Measurements from ENCODE around the gene AATK.

GRCh38 chr17:81111066-81111465, 55.0 kb downstream of the AATK start:
- TF ChIP-seq EZH2phosphoT487 (IDR thresholded peaks at IDR 0.05; ENCODE audit: insufficient read depth, low read depth) (no peak), EZH2 (IDR thresholded peaks at IDR 0.05; ENCODE audit: insufficient read depth, poor library complexity, severe bottlenecking) (no peak)
